ENCODE results near the gene MARK2.

The MARK2 gene

DNA sequence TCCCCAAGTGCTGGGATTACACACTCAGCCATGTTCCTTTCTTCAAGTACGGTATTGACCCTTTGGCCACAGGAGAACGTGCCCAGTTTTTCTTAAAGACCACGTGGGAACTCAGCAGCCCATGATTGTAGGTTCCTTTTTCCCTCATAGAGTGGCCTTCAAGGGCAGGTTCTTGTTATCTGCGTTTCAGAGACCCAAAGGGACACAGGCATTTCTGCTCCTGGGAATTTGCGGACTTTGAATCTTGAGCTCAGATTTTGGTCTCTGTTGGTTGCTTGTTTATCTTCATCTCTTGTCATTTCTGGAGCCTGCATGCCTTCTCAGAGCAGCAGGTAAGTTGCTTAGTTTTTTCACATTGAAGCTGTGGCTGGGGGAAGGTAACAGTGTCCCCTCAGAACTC is 12.0 kb downstream of the MARK2 start:
- DNase-seq (ENCODE audit: low read depth) = no peak
- H3K4me3 ChIP-seq (ENCODE audit: low read depth, low read length) = peak overlapping the region; percentile 41
- TF ChIP-seq, protein P1, sequence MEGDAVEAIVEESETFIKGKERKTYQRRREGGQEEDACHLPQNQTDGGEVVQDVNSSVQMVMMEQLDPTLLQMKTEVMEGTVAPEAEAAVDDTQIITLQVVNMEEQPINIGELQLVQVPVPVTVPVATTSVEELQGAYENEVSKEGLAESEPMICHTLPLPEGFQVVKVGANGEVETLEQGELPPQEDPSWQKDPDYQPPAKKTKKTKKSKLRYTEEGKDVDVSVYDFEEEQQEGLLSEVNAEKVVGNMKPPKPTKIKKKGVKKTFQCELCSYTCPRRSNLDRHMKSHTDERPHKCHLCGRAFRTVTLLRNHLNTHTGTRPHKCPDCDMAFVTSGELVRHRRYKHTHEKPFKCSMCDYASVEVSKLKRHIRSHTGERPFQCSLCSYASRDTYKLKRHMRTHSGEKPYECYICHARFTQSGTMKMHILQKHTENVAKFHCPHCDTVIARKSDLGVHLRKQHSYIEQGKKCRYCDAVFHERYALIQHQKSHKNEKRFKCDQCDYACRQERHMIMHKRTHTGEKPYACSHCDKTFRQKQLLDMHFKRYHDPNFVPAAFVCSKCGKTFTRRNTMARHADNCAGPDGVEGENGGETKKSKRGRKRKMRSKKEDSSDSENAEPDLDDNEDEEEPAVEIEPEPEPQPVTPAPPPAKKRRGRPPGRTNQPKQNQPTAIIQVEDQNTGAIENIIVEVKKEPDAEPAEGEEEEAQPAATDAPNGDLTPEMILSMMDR (IDR thresholded peaks at IDR 0.05; ENCODE audit: insufficient read depth, low read depth, low read length, missing control alignments) = no peak

DNA sequence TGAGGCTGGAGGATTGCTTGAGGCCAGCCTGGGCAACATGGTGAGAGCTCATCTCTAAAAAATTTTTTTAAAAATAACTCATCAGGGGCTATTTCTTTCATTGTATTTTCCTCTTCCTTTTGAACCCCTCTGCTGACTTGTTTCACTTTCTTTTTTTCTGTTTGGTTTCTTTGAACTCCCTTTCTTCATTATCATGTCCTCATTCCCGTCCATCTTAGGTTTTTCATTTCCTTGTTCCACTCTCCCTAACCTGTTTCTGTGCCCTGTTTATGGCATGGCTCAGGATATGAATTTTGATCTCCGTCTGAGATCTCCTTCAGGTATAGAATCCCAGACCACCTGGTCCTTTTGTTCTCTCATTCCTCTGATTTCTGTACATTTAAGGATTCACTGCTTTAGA is 12.5 kb downstream of the MARK2 start:
- TF ChIP-seq, protein P1 (IDR thresholded peaks at IDR 0.05; ENCODE audit: insufficient read depth, low read depth, low read length, missing control alignments) = no peak
- H3K4me3 ChIP-seq (ENCODE audit: low read depth, low read length) = peak overlapping the region; percentile 41
- DNase-seq (ENCODE audit: low read depth) = no peak

DNA sequence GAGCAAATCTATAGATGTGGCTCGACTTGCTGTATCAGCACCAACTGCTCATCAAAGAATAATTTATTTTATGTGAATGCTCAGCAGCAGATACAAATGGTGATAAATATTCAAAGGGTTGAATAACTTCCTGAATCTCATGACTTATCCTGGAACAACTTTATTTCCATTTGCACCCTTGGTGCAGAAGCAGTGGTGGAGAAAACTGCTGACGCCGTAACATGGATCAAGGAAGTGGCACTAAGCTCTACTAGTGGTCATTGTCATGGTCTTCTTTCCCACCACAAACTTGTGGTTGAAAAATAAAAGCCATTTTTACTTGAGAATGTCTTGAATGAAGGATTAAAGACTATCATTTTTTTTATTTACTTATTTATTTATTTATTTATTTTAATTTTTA is 14.6 kb downstream of the MARK2 start:
- no peak overlapping the region for H3K4me3 ChIP-seq (ENCODE audit: low read depth, low read length)
- TF ChIP-seq, protein P1 (IDR thresholded peaks at IDR 0.05; ENCODE audit: insufficient read depth, low read depth, low read length, missing control alignments) = no peak
- no peak for DNase-seq (ENCODE audit: low read depth)

GRCh38 chr11:63854696-63855095 is 15.8 kb downstream of the MARK2 start:
- DNase-seq (ENCODE audit: low read depth) = no peak
- H3K4me3 ChIP-seq (ENCODE audit: low read depth, low read length) = no peak overlapping the region
- TF ChIP-seq, protein P1 (IDR thresholded peaks at IDR 0.05; ENCODE audit: insufficient read depth, low read depth, low read length, missing control alignments) = no peak

- no peak overlapping the region for H3K4me3 ChIP-seq (ENCODE audit: low read depth, low read length)
Measured at GRCh38 chr11:63855975-63856374, 17.1 kb downstream of the MARK2 start.

GRCh38 chr11:63858628-63859550 is 20.0 kb downstream of the MARK2 start:
- TF ChIP-seq, protein P1 (IDR thresholded peaks at IDR 0.05; ENCODE audit: insufficient read depth, low read depth, low read length, missing control alignments) = no peak
- DNase-seq (ENCODE audit: low read depth) = no peak
- H3K4me3 ChIP-seq (ENCODE audit: low read depth, low read length) = no peak overlapping the region

More at GRCh38 chr11:63855975-63856374, 17.1 kb downstream of the MARK2 start:
- TF ChIP-seq, protein P1 (IDR thresholded peaks at IDR 0.05; ENCODE audit: insufficient read depth, low read depth, low read length, missing control alignments) = no peak
- peak; percentile 38 for DNase-seq (ENCODE audit: low read depth)

Data from GM12865 (cell line).